Measurements from ENCODE around the gene ARHGAP10. TPM values are rescaled to one million over a fixed set of nuclear protein-coding genes. Genes with fewer than 3 reads are reported as not detected.

The ARHGAP10 gene
- total RNA-seq, 1 experiment from 2014 or later, result 11.7 TPM

- DNase-seq (ENCODE audit: low read depth, low spot score) (no peak), ATAC-seq (0 out of 2 replicates have a peak, but pooled peaks have one; percentile 43)
- no TSS peak for BruUV-seq (replicated peaks)
- ChIA-PET POLR2A (interaction anchor here (0.6 kb wide), 1 partner anchor 31 kb away, joined by 4 read pairs; no protein-coding TSS in a partner anchor), CTCF (no interaction called here)
- intact Hi-C loops (cut with micrococcal nuclease; ENCODE audit: unreplicated experiment) (no loop called here), in situ Hi-C loops (cut with HindIII; ENCODE audit: low pct_unique_long_range_greater_than_20kb, low sequenced_read_pairs) (no loop called here)
- Histone ChIP-seq H3K27ac (ENCODE audit: low read length) (no peak overlapping the region), H3K4me3 (ENCODE audit: low read depth in 2 of 2, low read length in 2 of 2) (no peak overlapping the region), H3K36me3 (ENCODE audit: control insufficient read depth, insufficient read depth, low read length) (no peaks in the 10 kb centered on the region), H3K9me3 (ENCODE audit: control insufficient read depth, insufficient read depth, low read depth, low read length) (no peaks in the 10 kb centered on the region), H3K27me3 (ENCODE audit: control insufficient read depth, insufficient read depth, low read length) (no peaks in the 10 kb centered on the region), H3K4me1 (ENCODE audit: control insufficient read depth, insufficient read depth, low read length) (peaks cover 8% of the 10 kb centered on the region)
- TF ChIP-seq POLR2AphosphoS5 (IDR thresholded peaks at IDR 0.05; ENCODE audit: low read depth, low read length) (no peak), CTCF (IDR thresholded peaks at IDR 0.05) (no peak), SIN3A (IDR thresholded peaks at IDR 0.05; ENCODE audit: borderline replicate concordance, insufficient read depth, low read depth, low read length) (no peak), TCF7L2 (IDR thresholded peaks at IDR 0.05; ENCODE audit: low read depth, low read length) (no peak), REST (IDR thresholded peaks at IDR 0.05; ENCODE audit: insufficient read depth in 1 of 2, low read depth in 2 of 2, low read length in 1 of 2) (no peak)
Observed at GRCh38 chr4:147777456-147778091, 45.7 kb downstream of the ARHGAP10 start.

GRCh38 chr4:147778942-147779341 lies 47.1 kb downstream of the ARHGAP10 start:
- ChIA-PET POLR2A (no interaction called here), CTCF (no interaction called here)
- no peaks in the 10 kb centered on the region for H3K36me3 ChIP-seq (ENCODE audit: control insufficient read depth, insufficient read depth, low read length)
- H3K9me3 ChIP-seq (ENCODE audit: control insufficient read depth, insufficient read depth, low read depth, low read length), result no peaks in the 10 kb centered on the region
- DNase-seq (ENCODE audit: low read depth, low spot score), result no peak
- no peak overlapping the region for H3K27ac ChIP-seq (ENCODE audit: low read length)
- BruUV-seq (replicated peaks), result no TSS peak
- no peak for ATAC-seq
- no peaks in the 10 kb centered on the region for H3K27me3 ChIP-seq (ENCODE audit: control insufficient read depth, insufficient read depth, low read length)
- intact Hi-C loops (cut with micrococcal nuclease; ENCODE audit: unreplicated experiment) (no loop called here), in situ Hi-C loops (cut with HindIII; ENCODE audit: low pct_unique_long_range_greater_than_20kb, low sequenced_read_pairs) (no loop called here)
- no peak for TF ChIP-seq SIN3A (IDR thresholded peaks at IDR 0.05; ENCODE audit: borderline replicate concordance, insufficient read depth, low read depth, low read length)
- TF ChIP-seq CTCF (IDR thresholded peaks at IDR 0.05), result no peak
- TF ChIP-seq POLR2AphosphoS5 (IDR thresholded peaks at IDR 0.05; ENCODE audit: low read depth, low read length), result no peak
- no peak for TF ChIP-seq REST (IDR thresholded peaks at IDR 0.05; ENCODE audit: insufficient read depth in 1 of 2, low read depth in 2 of 2, low read length in 1 of 2)
- no peak for TF ChIP-seq TCF7L2 (IDR thresholded peaks at IDR 0.05; ENCODE audit: low read depth, low read length)
- H3K4me1 ChIP-seq (ENCODE audit: control insufficient read depth, insufficient read depth, low read length), result peaks cover 8% of the 10 kb centered on the region
- H3K4me3 ChIP-seq (ENCODE audit: low read depth in 2 of 2, low read length in 2 of 2), result no peak overlapping the region

Measured in Panc1 (cell line).